A549 (cell line): ENCODE measurements around the gene GAS2L2.

Source experiments
- CEBPB ChIP-seq, 2 experiments: fragments of >200 bp in 1 of 2; sonication (Bioruptor Twin) in 1 of 2; formaldehyde crosslinking in 1 of 2; IDR thresholded peaks; 2 replicates each; pipeline ENCODE4 v1.6.1; 2012 to 2016
- RCOR1 ChIP-seq: fragments of 150-350 bp; IDR thresholded peaks from 2 replicates; pipeline ENCODE4 v1.6.1; 2014; ENCODE audit warnings: antibody characterized with exemption, low read length, low read depth
- TF ChIP-seq, protein P1 (sequence below): fragments of 450-650 bp; IDR thresholded peaks from 2 replicates; pipeline ENCODE4 v1.6.1; 2014; ENCODE audit warnings: antibody characterized with exemption
- TF ChIP-seq, protein P2 (sequence below): fragments of >200 bp; sonication (Bioruptor Twin); formaldehyde crosslinking; IDR thresholded peaks from 3 replicates; pipeline ENCODE4 v1.5.1; 2016

DNA sequence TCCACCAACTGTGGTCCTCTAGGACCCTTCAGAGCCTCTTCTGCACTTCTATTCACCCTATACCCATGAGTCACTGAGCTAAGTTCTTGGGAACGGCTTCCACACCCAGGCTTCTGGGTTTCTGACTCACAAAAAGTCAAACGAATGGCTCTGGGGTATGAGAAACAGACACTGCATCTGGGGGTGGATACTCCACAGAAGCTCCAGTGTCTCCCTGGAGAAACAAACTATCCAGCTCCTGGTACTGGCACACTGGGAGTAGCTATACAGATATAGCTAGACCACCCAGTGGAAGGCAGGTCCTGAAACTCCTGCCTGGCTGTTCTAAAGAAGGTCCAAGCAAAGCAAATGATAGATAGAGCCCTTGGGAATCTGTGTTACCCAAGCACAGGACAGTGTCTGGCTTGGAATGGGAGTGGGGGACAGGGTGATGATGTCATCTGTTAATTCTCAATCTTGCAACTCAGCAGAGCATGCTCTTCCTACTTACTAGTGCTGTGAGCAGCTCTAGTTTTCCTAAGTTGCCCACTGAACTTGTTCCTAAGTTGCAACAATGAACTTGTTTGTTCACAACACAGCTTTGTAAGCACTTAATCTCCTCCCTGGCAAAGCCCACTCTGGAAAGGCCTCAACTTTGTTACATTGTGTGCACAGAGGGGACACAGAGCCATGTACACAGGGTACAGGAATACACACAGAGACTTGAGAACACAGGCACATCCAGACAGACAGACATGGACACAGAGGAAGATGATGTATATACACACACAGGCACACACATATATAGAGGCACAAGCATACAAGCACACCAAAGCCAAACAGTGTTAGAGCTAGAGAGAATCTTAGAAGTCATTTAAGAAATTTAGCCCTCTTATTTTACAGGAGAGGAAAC is 35.7 kb upstream of the GAS2L2 start:
- TF ChIP-seq, protein P1, sequence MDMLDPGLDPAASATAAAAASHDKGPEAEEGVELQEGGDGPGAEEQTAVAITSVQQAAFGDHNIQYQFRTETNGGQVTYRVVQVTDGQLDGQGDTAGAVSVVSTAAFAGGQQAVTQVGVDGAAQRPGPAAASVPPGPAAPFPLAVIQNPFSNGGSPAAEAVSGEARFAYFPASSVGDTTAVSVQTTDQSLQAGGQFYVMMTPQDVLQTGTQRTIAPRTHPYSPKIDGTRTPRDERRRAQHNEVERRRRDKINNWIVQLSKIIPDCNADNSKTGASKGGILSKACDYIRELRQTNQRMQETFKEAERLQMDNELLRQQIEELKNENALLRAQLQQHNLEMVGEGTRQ, result no peak
- TF ChIP-seq CEBPB (IDR thresholded peaks at IDR 0.05) (no peak; a peak in 1 of 4 replicates), RCOR1 (no peak)
- TF ChIP-seq, protein P2, sequence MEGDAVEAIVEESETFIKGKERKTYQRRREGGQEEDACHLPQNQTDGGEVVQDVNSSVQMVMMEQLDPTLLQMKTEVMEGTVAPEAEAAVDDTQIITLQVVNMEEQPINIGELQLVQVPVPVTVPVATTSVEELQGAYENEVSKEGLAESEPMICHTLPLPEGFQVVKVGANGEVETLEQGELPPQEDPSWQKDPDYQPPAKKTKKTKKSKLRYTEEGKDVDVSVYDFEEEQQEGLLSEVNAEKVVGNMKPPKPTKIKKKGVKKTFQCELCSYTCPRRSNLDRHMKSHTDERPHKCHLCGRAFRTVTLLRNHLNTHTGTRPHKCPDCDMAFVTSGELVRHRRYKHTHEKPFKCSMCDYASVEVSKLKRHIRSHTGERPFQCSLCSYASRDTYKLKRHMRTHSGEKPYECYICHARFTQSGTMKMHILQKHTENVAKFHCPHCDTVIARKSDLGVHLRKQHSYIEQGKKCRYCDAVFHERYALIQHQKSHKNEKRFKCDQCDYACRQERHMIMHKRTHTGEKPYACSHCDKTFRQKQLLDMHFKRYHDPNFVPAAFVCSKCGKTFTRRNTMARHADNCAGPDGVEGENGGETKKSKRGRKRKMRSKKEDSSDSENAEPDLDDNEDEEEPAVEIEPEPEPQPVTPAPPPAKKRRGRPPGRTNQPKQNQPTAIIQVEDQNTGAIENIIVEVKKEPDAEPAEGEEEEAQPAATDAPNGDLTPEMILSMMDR, result no peak
